ENCODE data around the gene ZHX3.
A peak's percentile ranks its signal among the peaks of the same experiment; 100 is the strongest.

Gene ZHX3

GRCh38 chr20:41352666-41353065 lies 35.1 kb upstream of the ZHX3 start:
- no peak for DNase-seq

GRCh38 chr20:41352106-41352505 lies 34.6 kb upstream of the ZHX3 start:
- no peak for DNase-seq

- DNase-seq: no peak
These were observed 33.0 kb upstream of the ZHX3 start for GRCh38 chr20:41350408-41350962.

DNA sequence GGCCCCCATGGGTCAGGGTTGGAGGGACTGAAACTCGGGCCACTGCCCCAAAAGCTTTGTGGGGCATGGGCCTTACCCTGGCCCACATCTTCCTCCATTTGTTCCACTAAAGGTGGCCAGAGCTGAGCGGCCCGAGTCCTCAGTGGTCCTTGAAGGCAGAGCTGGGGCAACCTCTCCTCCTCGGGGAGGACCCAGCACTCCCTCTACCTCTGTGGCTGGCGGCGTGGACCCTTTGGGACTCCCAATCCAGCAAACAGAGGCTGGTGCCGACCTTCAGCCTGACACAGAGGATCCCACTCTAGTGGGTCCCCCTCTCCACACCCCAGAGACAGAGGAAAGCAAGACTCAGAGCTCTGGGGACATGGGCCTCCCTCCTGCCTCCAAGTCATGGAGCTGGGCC lies 32.4 kb upstream of the ZHX3 start:
- DNase-seq: no peak

DNA sequence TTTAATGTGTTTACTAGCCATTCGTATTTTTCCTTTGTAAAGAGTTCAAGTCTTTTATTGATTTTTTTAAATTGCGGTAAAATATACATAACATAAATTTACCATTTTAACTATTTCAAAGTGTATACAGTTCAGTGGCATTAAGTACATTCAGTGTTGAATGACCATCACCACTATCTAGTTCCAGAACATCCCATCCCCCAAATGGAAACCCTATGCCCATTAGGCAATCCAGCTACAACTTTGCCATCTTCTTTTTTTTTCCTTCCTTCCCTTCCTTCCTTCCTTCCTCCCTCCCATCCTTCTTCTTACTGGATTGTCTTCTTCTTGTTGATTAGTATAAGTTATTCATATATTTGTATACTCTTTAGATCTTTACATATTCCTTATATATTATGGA lies 31.7 kb upstream of the ZHX3 start:
- no peak for DNase-seq

- no peak for DNase-seq
These were observed 31.1 kb upstream of the ZHX3 start for GRCh38 chr20:41348430-41349172.

GRCh38 chr20:41347523-41348429 lies 30.2 kb upstream of the ZHX3 start:
- DNase-seq: no peak

GRCh38 chr20:41345729-41346067 lies 28.2 kb upstream of the ZHX3 start:
- DNase-seq: no peak

- DNase-seq: no peak
These were observed 27.6 kb upstream of the ZHX3 start for GRCh38 chr20:41344938-41345728.

DNA sequence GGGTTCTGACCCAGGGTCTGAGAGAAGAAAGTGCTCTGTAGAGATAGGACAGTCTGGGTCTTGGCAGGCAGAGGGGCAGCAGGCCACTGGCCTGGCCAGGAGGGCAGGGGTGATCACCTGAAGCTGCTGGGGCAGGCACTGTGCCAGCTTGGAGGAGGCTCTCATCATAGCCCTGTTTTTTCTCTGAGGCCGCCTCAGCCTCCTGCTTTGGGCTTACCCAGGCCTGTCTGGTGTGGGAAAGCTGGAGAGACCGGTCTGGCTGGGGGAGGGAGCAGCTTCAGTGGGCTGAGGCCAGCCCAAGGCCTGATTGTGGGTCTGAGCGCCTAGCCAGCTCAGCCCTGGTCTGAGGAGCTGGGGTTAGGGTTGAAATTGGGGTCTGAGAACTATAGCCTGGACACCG lies 26.9 kb upstream of the ZHX3 start:
- DNase-seq: no peak

DNA sequence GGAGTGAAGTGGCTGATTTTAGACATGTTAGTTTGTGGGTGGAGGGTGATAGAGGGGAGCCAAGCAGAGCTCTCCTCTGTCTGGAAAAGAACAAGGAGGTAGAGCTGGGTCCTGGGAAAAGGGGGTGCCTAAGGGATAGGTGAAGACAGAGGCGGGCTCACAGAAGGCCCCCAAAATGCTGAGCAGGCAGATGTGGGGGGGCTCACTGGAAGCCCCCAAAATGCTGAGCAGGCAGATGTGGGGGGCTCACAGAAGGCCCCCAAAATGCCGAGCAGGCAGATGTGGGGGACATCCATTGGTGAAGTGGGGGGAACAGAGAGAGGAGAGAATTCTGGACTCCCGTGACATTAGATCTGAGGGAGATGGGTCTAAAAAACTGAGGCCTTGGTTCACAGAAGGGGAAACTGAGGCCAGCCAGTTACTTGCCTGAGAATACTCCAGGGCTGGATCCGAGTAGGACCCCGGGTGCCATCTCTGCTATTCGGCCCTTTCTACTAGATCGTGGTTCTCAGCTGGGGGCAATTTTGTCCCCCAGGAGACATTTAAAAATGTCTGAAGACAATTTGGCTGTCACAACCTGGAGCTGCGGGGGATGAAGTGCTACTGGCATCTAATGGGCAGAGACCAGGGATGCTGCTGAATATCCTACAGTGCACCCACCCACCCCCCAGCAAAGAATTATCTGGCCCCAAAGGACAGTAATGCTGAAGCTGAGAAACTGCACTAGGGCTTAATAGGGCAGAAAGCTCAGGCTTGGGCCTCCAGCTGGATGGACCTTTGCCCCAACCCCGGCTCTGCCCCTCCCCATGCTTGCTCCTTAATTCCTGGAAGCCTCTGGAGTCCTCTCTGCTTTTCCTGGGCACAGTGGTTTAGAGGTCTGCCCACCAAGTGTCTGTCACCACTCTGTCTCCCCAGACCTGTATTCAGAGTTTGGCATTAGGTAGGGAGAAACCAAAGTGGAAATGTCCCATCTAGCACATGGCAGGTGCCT lies 25.2 kb upstream of the ZHX3 start:
- no peak for DNase-seq

- DNase-seq: peak; percentile 61 to 68
These were observed 23.0 kb upstream of the ZHX3 start, which contains the start of gene LPIN3 for GRCh38 chr20:41340327-41341055. Gene LPIN3, plus strand, starts transcription at chr20:41340821. Its CDS starts 4,983 bp downstream, at chr20:41345804.

GRCh38 chr20:41339957-41340326 lies 22.4 kb upstream of the ZHX3 start:
- peak; percentile 36 to 52 for DNase-seq

GRCh38 chr20:41336711-41337492 lies 19.4 kb upstream of the ZHX3 start:
- DNase-seq: no peak

- no peak for DNase-seq
These were observed 18.1 kb upstream of the ZHX3 start for GRCh38 chr20:41335591-41335990.

DNA sequence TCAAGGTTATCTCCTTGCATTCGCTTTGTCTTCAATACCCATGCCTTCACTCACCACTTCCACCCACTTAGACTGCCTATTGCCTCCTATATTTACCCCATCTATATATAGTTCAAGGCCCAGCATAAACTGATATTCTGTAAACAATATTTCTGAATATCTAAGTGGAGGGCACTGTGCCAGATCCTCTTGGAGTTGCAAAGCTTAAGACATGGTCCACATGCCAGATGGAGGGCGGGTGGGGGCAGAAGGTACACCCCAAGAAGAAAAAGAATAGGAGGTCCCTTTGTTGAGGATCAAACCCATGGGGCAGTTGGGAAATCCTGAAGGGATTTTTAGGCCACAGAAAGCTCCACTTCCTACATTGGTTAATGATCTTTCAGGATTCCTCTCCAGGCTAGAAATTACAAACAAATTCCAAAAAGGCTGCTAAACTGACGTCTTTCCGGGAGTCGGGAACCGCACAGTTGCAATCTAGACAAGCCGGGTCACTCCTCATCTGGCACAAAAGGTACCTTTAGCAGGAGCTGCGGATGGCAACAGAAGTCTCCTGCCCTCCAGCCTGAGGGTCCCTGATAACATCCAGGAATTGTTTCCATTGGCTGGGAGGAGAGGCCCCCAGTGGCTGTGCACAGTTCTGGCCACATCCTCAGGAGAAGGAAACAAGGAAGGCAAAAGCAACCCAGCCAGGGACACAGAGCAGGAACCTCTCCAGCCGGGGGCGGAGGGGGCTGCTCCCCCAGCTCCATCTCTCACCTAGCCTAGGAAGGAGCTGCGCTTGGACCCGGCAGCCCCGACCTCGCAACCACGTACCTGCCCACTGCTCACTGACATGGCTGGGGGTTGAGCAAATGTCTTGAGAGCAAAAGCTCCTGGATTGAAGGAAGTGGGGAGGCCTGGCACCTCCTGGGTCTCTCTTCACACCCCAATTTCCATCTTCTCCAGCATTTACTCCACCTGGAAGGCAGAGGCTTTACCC lies 17.2 kb upstream of the ZHX3 start:
- DNase-seq: no peak

- DNase-seq: no peak
These were observed 16.5 kb upstream of the ZHX3 start for GRCh38 chr20:41334036-41334435.

GRCh38 chr20:41331731-41332130 lies 14.2 kb upstream of the ZHX3 start:
- DNase-seq: no peak

GRCh38 chr20:41330941-41331340 lies 13.4 kb upstream of the ZHX3 start:
- DNase-seq: no peak

All from SHP77 (cell line).